ENCODE data around the gene CCDC195. TPM values are rescaled to one million over a fixed set of nuclear protein-coding genes. Genes with fewer than 3 reads are reported as not detected.

CCDC195 gene
- total and polyA plus RNA-seq, 2 experiments from 2014 or later: not detected

GRCh38 chr2:224723586-224724217, 7.5 kb upstream of the CCDC195 start:
- H3K79me2 ChIP-seq (ENCODE audit: insufficient read depth): no peaks in the 10 kb centered on the region
- no peaks in the 10 kb centered on the region for H3K9me2 ChIP-seq (ENCODE audit: insufficient read depth)
- H3K9me3 ChIP-seq (ENCODE audit: low read depth): no peaks in the 10 kb centered on the region
- H3K4me1 ChIP-seq (ENCODE audit: insufficient read depth): peaks cover 19% of the 10 kb centered on the region
- no peak overlapping the region for H2AFZ ChIP-seq
- H3K4me2 ChIP-seq (ENCODE audit: unreplicated experiment): peak overlapping the region; percentile 13
- H3K27ac ChIP-seq: peak overlapping the region; percentile 28
- no peaks in the 10 kb centered on the region for H3K27me3 ChIP-seq (replicated peaks; ENCODE audit: insufficient read depth)
- H3F3A ChIP-seq (ENCODE audit: insufficient read depth): peaks cover 19% of the 10 kb centered on the region
- DNase-seq: peak; percentile 77
- H3K36me3 ChIP-seq (ENCODE audit: low read depth): no peaks in the 10 kb centered on the region
- in situ Hi-C loops (cut with MboI): no loop called here
- H4K20me1 ChIP-seq (ENCODE audit: insufficient read depth): no peaks in the 10 kb centered on the region
- H3K4me3 ChIP-seq: no peak overlapping the region
- 38 to 43% methylated on average over 2 of the region's 2 CpGs for WGBS, 2 experiments (ENCODE audit: low coverage in 1 of 2, low lambda C conversion rate in 2 of 2, missing lambda C conversion rate in 2 of 2)
- no peak overlapping the region for H3K9ac ChIP-seq
- TF ChIP-seq EZH2 (IDR thresholded peaks at IDR 0.05; ENCODE audit: insufficient read depth, poor library complexity, severe bottlenecking): no peak

- Histone ChIP-seq H3K79me2 (ENCODE audit: insufficient read depth) (no peaks in the 10 kb centered on the region), H3K4me3 (no peak overlapping the region), H3K36me3 (ENCODE audit: low read depth) (no peaks in the 10 kb centered on the region), H3K4me2 (ENCODE audit: unreplicated experiment) (no peak overlapping the region), H3K9me2 (ENCODE audit: insufficient read depth) (no peaks in the 10 kb centered on the region), H4K20me1 (ENCODE audit: insufficient read depth) (no peaks in the 10 kb centered on the region), H3F3A (ENCODE audit: insufficient read depth) (peaks cover 19% of the 10 kb centered on the region), H3K4me1 (ENCODE audit: insufficient read depth) (peaks cover 19% of the 10 kb centered on the region), H3K9ac (no peak overlapping the region), H3K27me3 (replicated peaks; ENCODE audit: insufficient read depth) (no peaks in the 10 kb centered on the region), H3K27ac (peak overlapping the region; percentile 28; the same call in 1 of the 2 replicates), H2AFZ (no peak overlapping the region), H3K9me3 (ENCODE audit: low read depth) (no peaks in the 10 kb centered on the region)
- no peak for DNase-seq
- in situ Hi-C loops (cut with MboI): no loop called here
- no peak for TF ChIP-seq EZH2 (IDR thresholded peaks at IDR 0.05; ENCODE audit: insufficient read depth, poor library complexity, severe bottlenecking)
- 78 to 85% methylated on average over 4 of the region's 4 CpGs for WGBS, 2 experiments (ENCODE audit: low coverage in 1 of 2, low lambda C conversion rate in 2 of 2, missing lambda C conversion rate in 2 of 2)
Measured at GRCh38 chr2:224722770-224723169, 6.6 kb upstream of the CCDC195 start.

GRCh38 chr2:224722250-224722649, 6.1 kb upstream of the CCDC195 start:
- H3K27ac ChIP-seq: no peak overlapping the region
- H3K4me2 ChIP-seq (ENCODE audit: unreplicated experiment): no peak overlapping the region
- 56 to 62% methylated on average over 3 of the region's 3 CpGs for WGBS, 2 experiments (ENCODE audit: low coverage in 1 of 2, low lambda C conversion rate in 2 of 2, missing lambda C conversion rate in 2 of 2)
- TF ChIP-seq EZH2phosphoT487 (IDR thresholded peaks at IDR 0.05; ENCODE audit: insufficient read depth, low read depth) (no peak), EZH2 (IDR thresholded peaks at IDR 0.05; ENCODE audit: insufficient read depth, poor library complexity, severe bottlenecking) (no peak)
- H3K36me3 ChIP-seq (ENCODE audit: low read depth): no peaks in the 10 kb centered on the region
- H3K27me3 ChIP-seq (replicated peaks; ENCODE audit: insufficient read depth): no peaks in the 10 kb centered on the region
- H3K9me2 ChIP-seq (ENCODE audit: insufficient read depth): no peaks in the 10 kb centered on the region
- H3K9ac ChIP-seq: no peak overlapping the region
- H4K20me1 ChIP-seq (ENCODE audit: insufficient read depth): no peaks in the 10 kb centered on the region
- H2AFZ ChIP-seq: no peak overlapping the region
- peaks cover 19% of the 10 kb centered on the region for H3K4me1 ChIP-seq (ENCODE audit: insufficient read depth)
- H3F3A ChIP-seq (ENCODE audit: insufficient read depth): peaks cover 19% of the 10 kb centered on the region
- H3K9me3 ChIP-seq (ENCODE audit: low read depth): no peaks in the 10 kb centered on the region
- no peaks in the 10 kb centered on the region for H3K79me2 ChIP-seq (ENCODE audit: insufficient read depth)
- peak; percentile 71 for DNase-seq
- no peak overlapping the region for H3K4me3 ChIP-seq
- in situ Hi-C loops (cut with MboI): no loop called here

- Histone ChIP-seq H3K4me2 (ENCODE audit: unreplicated experiment) (no peak overlapping the region), H3K4me1 (ENCODE audit: insufficient read depth) (no peaks in the 10 kb centered on the region), H3K27ac (no peak overlapping the region), H2AFZ (no peak overlapping the region), H3F3A (ENCODE audit: insufficient read depth) (no peaks in the 10 kb centered on the region), H3K4me3 (no peak overlapping the region), H3K27me3 (replicated peaks; ENCODE audit: insufficient read depth) (no peaks in the 10 kb centered on the region), H3K36me3 (ENCODE audit: low read depth) (no peaks in the 10 kb centered on the region), H3K9me2 (ENCODE audit: insufficient read depth) (no peaks in the 10 kb centered on the region), H3K9me3 (ENCODE audit: low read depth) (no peaks in the 10 kb centered on the region), H3K9ac (no peak overlapping the region), H4K20me1 (ENCODE audit: insufficient read depth) (no peaks in the 10 kb centered on the region), H3K79me2 (ENCODE audit: insufficient read depth) (no peaks in the 10 kb centered on the region)
- no peak for TF ChIP-seq EZH2 (IDR thresholded peaks at IDR 0.05; ENCODE audit: insufficient read depth, poor library complexity, severe bottlenecking)
- TF ChIP-seq EZH2phosphoT487 (IDR thresholded peaks at IDR 0.05; ENCODE audit: insufficient read depth, low read depth): no peak
- in situ Hi-C loops (cut with MboI): no loop called here
- 53 to 60% methylated on average over 2 of the region's 2 CpGs for WGBS, 2 experiments (ENCODE audit: low coverage in 1 of 2, low lambda C conversion rate in 2 of 2, missing lambda C conversion rate in 2 of 2)
- DNase-seq: no peak
Measured at GRCh38 chr2:224716921-224717320, 756 bp upstream of the CCDC195 start.
